H1 (cell line): ENCODE results near the gene SYNDIG1. TPM values are rescaled to one million over a fixed set of nuclear protein-coding genes. Genes with fewer than 3 reads are reported as not detected.

Source experiments
- CTCF ChIA-PET: fragments of 300-600 bp; sonication (Branson Sonifier 250); formaldehyde crosslinking; loops from one replicate; lab custom pipeline; 2021; ENCODE audit not compliant: partially characterized antibody; lab: Charles Lee
- POLR2A ChIA-PET: fragments of 300-600 bp; sonication (Branson Sonifier 250); formaldehyde crosslinking; loops from one replicate; lab custom pipeline; 2021; ENCODE audit warnings: inconsistent platforms; ENCODE audit not compliant: partially characterized antibody; lab: Charles Lee
- DNase-seq, 2 experiments: peaks; one replicate each; pipeline versions ENCODE4 v3.0.0 to v3.0.0-alpha.2; 2010 to 2022; ENCODE audit warnings: low spot score in 2 of 2, low read depth in 1 of 2, mixed read lengths in 1 of 2
- FAIRE-seq: peaks from 2 replicates; lab custom pipeline; 2011; peaks lifted over from hg19 to GRCh38; lab: Jason Lieb, UNC
- H2AFZ ChIP-seq: 2 replicates; pipeline ENCODE4 v1.8.1; 2012; ENCODE audit warnings: low read length, inconsistent platforms
- H2AK5ac ChIP-seq: 2 replicates; pipeline ENCODE4 v1.6.1; 2013; ENCODE audit warnings: low read depth, low read length
- H2BK120ac ChIP-seq: replicated peaks from 2 replicates; pipeline ENCODE3; 2013; ENCODE audit warnings: low read depth, low read length, inconsistent platforms
- H2BK12ac ChIP-seq: 2 replicates; pipeline ENCODE4 v1.6.1; 2013; ENCODE audit warnings: low read depth, low read length
- H2BK15ac ChIP-seq: 2 replicates; pipeline ENCODE4 v1.6.1; 2013; ENCODE audit warnings: low read length
- H2BK20ac ChIP-seq: 2 replicates; pipeline ENCODE4 v1.6.1; 2013; ENCODE audit warnings: low read length
- H2BK5ac ChIP-seq: 2 replicates; pipeline ENCODE4 v1.6.1; 2013; ENCODE audit warnings: low read depth, low read length
- H3K14ac ChIP-seq: 2 replicates; pipeline ENCODE4 v1.6.1; 2013; ENCODE audit warnings: inconsistent platforms; ENCODE audit not compliant: insufficient read length
- H3K18ac ChIP-seq: 2 replicates; pipeline ENCODE4 v1.6.1; 2013; ENCODE audit warnings: low read length; ENCODE audit errors: extremely low read depth
- H3K23ac ChIP-seq: 2 replicates; pipeline ENCODE4 v1.6.1; 2013; ENCODE audit warnings: inconsistent platforms; ENCODE audit not compliant: insufficient read length
- H3K23me2 ChIP-seq: 2 replicates; pipeline ENCODE4 v1.6.1; 2013; ENCODE audit warnings: low read depth, low read length
- H3K27ac ChIP-seq: 2 replicates; pipeline ENCODE4 v1.6.1; 2011; ENCODE audit warnings: low read depth, low read length, inconsistent platforms
- H3K27me3 ChIP-seq, 4 experiments: replicated peaks in 1 of 4; 1 replicate in 1 of 4; 2 replicates in 3 of 4; pipeline versions ENCODE4 v1.6.1 to v1.8.1; 2011 to 2013; ENCODE audit warnings: low read length in 3 of 4, mild to moderate bottlenecking in 3 of 4, inconsistent platforms in 2 of 4, mixed read lengths in 2 of 4, moderate library complexity in 1 of 4; ENCODE audit not compliant: control insufficient read depth in 3 of 4, insufficient read depth in 3 of 4; ENCODE audit errors: extremely low read depth in 1 of 4
- H3K36me3 ChIP-seq, 4 experiments: 2 replicates each; pipeline versions ENCODE4 v1.6.1 to v1.8.1; 2011 to 2013; ENCODE audit warnings: mild to moderate bottlenecking in 4 of 4, low read length in 3 of 4, moderate library complexity in 2 of 4, control low read depth in 1 of 4, inconsistent platforms in 1 of 4; ENCODE audit not compliant: insufficient read depth in 4 of 4, control insufficient read depth in 2 of 4
- H3K4ac ChIP-seq: replicated peaks from 2 replicates; pipeline ENCODE3; 2013; ENCODE audit warnings: low read length, low read depth, mixed read lengths, inconsistent platforms; ENCODE audit not compliant: insufficient read length
- H3K4me1 ChIP-seq, 4 experiments: replicated peaks in 1 of 4; 1 replicate in 1 of 4; 2 replicates in 3 of 4; pipeline versions ENCODE4 v1.6.1 to v1.8.1; 2011 to 2013; ENCODE audit warnings: low read length in 3 of 4, inconsistent platforms in 2 of 4, mixed read lengths in 1 of 4; ENCODE audit not compliant: insufficient read depth in 4 of 4, control insufficient read depth in 3 of 4
- H3K4me2 ChIP-seq, 2 experiments: 2 replicates each; pipeline versions ENCODE4 v1.6.1 to v1.8.1; 2011 to 2013; ENCODE audit warnings: low read depth in 2 of 2, low read length in 2 of 2, control low read depth in 1 of 2, inconsistent platforms in 1 of 2, mild to moderate bottlenecking in 1 of 2; ENCODE audit not compliant: insufficient read depth in 1 of 2
- H3K4me3 ChIP-seq, 4 experiments: fragments of 200-600, 300-600 bp in 1 of 4; sonication (generic), shearing (Covaris generic), sonication (Bioruptor Twin) in 1 of 4; 2 replicates each; pipeline versions ENCODE4 v1.5.1 to v1.8.1; 2011 to 2016; ENCODE audit warnings: low read length in 4 of 4, low read depth in 3 of 4, control low read depth in 2 of 4, inconsistent platforms in 2 of 4, mild to moderate bottlenecking in 2 of 4, mixed read lengths in 1 of 4, moderate library complexity in 1 of 4; ENCODE audit not compliant: insufficient read depth in 2 of 4; ENCODE audit errors: extremely low read depth in 1 of 4
- H3K56ac ChIP-seq: replicated peaks from 2 replicates; pipeline ENCODE3; 2013; ENCODE audit warnings: low read depth, mild to moderate bottlenecking, mixed read lengths, low read length, inconsistent platforms; ENCODE audit not compliant: insufficient read length
- H3K79me1 ChIP-seq: 2 replicates; pipeline ENCODE4 v1.6.1; 2013; ENCODE audit warnings: low read depth, low read length, control low read depth
- H3K79me2 ChIP-seq, 2 experiments: 2 replicates each; pipeline versions ENCODE4 v1.6.1 to v1.8.1; 2012 to 2013; ENCODE audit warnings: low read length in 2 of 2, mild to moderate bottlenecking in 2 of 2, inconsistent platforms in 1 of 2; ENCODE audit not compliant: insufficient read depth in 2 of 2, control insufficient read depth in 1 of 2
- H3K9ac ChIP-seq, 4 experiments: replicated peaks in 1 of 4; 1 replicate in 1 of 4; 2 replicates in 3 of 4; pipeline versions ENCODE4 v1.6.1 to v1.8.1; 2011 to 2013; ENCODE audit warnings: low read depth in 3 of 4, low read length in 3 of 4, control low read depth in 2 of 4, mild to moderate bottlenecking in 2 of 4, moderate library complexity in 2 of 4, inconsistent platforms in 1 of 4; ENCODE audit errors: extremely low read depth in 1 of 4
- H3K9me3 ChIP-seq, 2 experiments: 2 replicates each; pipeline versions ENCODE4 v1.6.1 to v1.8.1; 2012 to 2013; ENCODE audit warnings: mild to moderate bottlenecking in 2 of 2, moderate library complexity in 2 of 2, control low read depth in 1 of 2, inconsistent platforms in 1 of 2, low read depth in 1 of 2, low read length in 1 of 2, mixed read lengths in 1 of 2; ENCODE audit not compliant: insufficient read depth in 2 of 2
- H4K20me1 ChIP-seq, 2 experiments: replicated peaks in 1 of 2; 2 replicates each; pipeline versions ENCODE3 to v1.8.1; 2011 to 2013; ENCODE audit warnings: inconsistent platforms in 2 of 2, low read length in 2 of 2, mild to moderate bottlenecking in 1 of 2; ENCODE audit not compliant: insufficient read depth in 2 of 2, control insufficient read depth in 1 of 2
- H4K5ac ChIP-seq: 2 replicates; pipeline ENCODE4 v1.6.1; 2013; ENCODE audit warnings: low read length, low read depth, mixed read lengths, inconsistent platforms; ENCODE audit not compliant: insufficient read length
- H4K8ac ChIP-seq: 2 replicates; pipeline ENCODE4 v1.8.0; 2013; ENCODE audit warnings: mild to moderate bottlenecking, moderate library complexity, low read length, inconsistent platforms; ENCODE audit not compliant: insufficient read depth; ENCODE audit errors: extremely low read depth
- H4K91ac ChIP-seq: replicated peaks from 2 replicates; pipeline ENCODE3; 2013; ENCODE audit warnings: low read length, mixed read lengths, inconsistent platforms; ENCODE audit not compliant: insufficient read length
- CHD1 ChIP-seq: IDR thresholded peaks from 2 replicates; pipeline ENCODE4 v1.6.1; 2012; ENCODE audit warnings: low read depth, low read length, improper control_type of control experiment
- EGR1 ChIP-seq: IDR thresholded peaks from 2 replicates; pipeline ENCODE4 v1.6.1; 2011; ENCODE audit warnings: low read depth, low read length, borderline replicate concordance
- JUND ChIP-seq: IDR thresholded peaks from 2 replicates; pipeline ENCODE4 v1.6.1; 2011; ENCODE audit warnings: mild to moderate bottlenecking, improper control_type of control experiment, low read length
- KDM1A ChIP-seq: fragments of 200-600, 300-600 bp; sonication (generic); IDR thresholded peaks from 2 replicates; pipeline ENCODE4 v1.7.1; 2016; ENCODE audit warnings: mild to moderate bottlenecking, low read length, borderline replicate concordance
- KDM5A ChIP-seq: fragments of 200-600 bp; IDR thresholded peaks from 2 replicates; pipeline ENCODE4 v1.7.1; 2012; ENCODE audit warnings: mild to moderate bottlenecking, low read length, inconsistent platforms, mixed read lengths
- NRF1 ChIP-seq: IDR thresholded peaks from 2 replicates; pipeline ENCODE4 v1.6.1; 2011; ENCODE audit warnings: mild to moderate bottlenecking, low read depth, low read length, improper control_type of control experiment
- RXRA ChIP-seq: IDR thresholded peaks from 2 replicates; pipeline ENCODE4 v1.6.1; 2011; ENCODE audit warnings: low read depth, mild to moderate bottlenecking, low read length, moderate library complexity; ENCODE audit not compliant: insufficient read depth
- SP2 ChIP-seq: IDR thresholded peaks from 2 replicates; pipeline ENCODE4 v1.6.1; 2012; ENCODE audit warnings: mild to moderate bottlenecking, low read length, inconsistent platforms
- TBP ChIP-seq: IDR thresholded peaks from 2 replicates; pipeline ENCODE4 v1.6.1; 2011; ENCODE audit warnings: low read depth, low read length, improper control_type of control experiment
- TCF12 ChIP-seq: IDR thresholded peaks from 2 replicates; pipeline ENCODE4 v1.6.1; 2011; ENCODE audit warnings: low read depth, mild to moderate bottlenecking, low read length
- YY1 ChIP-seq: IDR thresholded peaks from 2 replicates; pipeline ENCODE4 v1.6.1; 2011; ENCODE audit warnings: low read depth, mild to moderate bottlenecking, low read length
- WGBS, 2 experiments: shearing (Covaris generic) in 1 of 2; methylation state at CpG; one replicate each; pipeline versions ENCODE4 v1.1.6 to v1.1.7; 2013 to 2015; ENCODE audit warnings: low lambda C conversion rate in 2 of 2, mixed read lengths in 2 of 2, inconsistent platforms in 1 of 2, low coverage in 1 of 2, missing lambda C conversion rate in 1 of 2; ENCODE audit not compliant: insufficient replicate concordance in 2 of 2, insufficient coverage in 1 of 2, insufficient read length in 1 of 2; ENCODE audit errors: extremely low coverage in 1 of 2, missing lambda C conversion rate in 1 of 2; 5-methylcytosine and 5-hydroxymethylcytosine counted together
- polyA plus RNA-seq, 7 experiments: library from polyadenylated mRNA; depleted of rRNA in 3 of 7; stranded (reverse) in 5 of 7; unstranded in 2 of 7; fragments of >200 nt in 5 of 7; fragments of 200-250 nt in 2 of 7; gene quantifications; 1 replicate in 5 of 7; 2 replicates in 1 of 7; 4 replicates in 1 of 7; pipeline versions ENCODE4 v1.2.1 to v1.2.3, GENCODE V29; 2011 to 2013; ENCODE audit warnings: missing spikeins in 2 of 7, mixed read lengths in 2 of 7
- total RNA-seq: library from RNA; stranded (reverse); fragmentation: NEBNext Ultra II Directional; extraction: Animal tissue kit (Norgen Biotek cat#: 25700); gene quantifications from 2 replicates; pipeline ENCODE4 v1.2.1, GENCODE V29; 2021
- TF ChIP-seq, protein P1 (sequence below), 3 experiments: IDR thresholded peaks; 1 replicate in 2 of 3; 2 replicates in 1 of 3; pipeline versions ENCODE4 v1.5.1 to v1.6.1; 2011; ENCODE audit warnings: low read length in 3 of 3, mild to moderate bottlenecking in 3 of 3, inconsistent platforms in 2 of 3, low read depth in 1 of 3, moderate library complexity in 1 of 3; ENCODE audit not compliant: insufficient read depth in 1 of 3; ENCODE audit errors: control extremely low read depth in 1 of 3
- TF ChIP-seq, protein P2 (sequence below): IDR thresholded peaks from 2 replicates; pipeline ENCODE4 v1.6.1; 2011; ENCODE audit warnings: low read depth, mild to moderate bottlenecking, low read length; ENCODE audit not compliant: insufficient read depth

SYNDIG1 gene
- total and polyA plus RNA-seq, 2 of the 8 experiments (the other 6 are each of a cell fraction or from before 2014, with no cell fraction given), result 6.5 to 7.8 TPM

GRCh38 chr20:24531202-24531601 lies 61.8 kb downstream of the SYNDIG1 start:
- H2BK5ac ChIP-seq, result no peak overlapping the region
- no peak overlapping the region for H3K56ac ChIP-seq
- no peak overlapping the region for H2BK15ac ChIP-seq
- no peaks in the 10 kb centered on the region for H3K23me2 ChIP-seq
- H3K9ac ChIP-seq, result no peak overlapping the region
- H4K8ac ChIP-seq, result no peak overlapping the region
- no peaks in the 10 kb centered on the region; a peak in 1 of 4 replicates for H3K9me3 ChIP-seq
- no peak overlapping the region for H3K27ac ChIP-seq
- no peak overlapping the region for H2AK5ac ChIP-seq
- no peak overlapping the region for H4K5ac ChIP-seq
- DNase-seq, result no peak
- 93 to 100% methylated on average over 1 to 4 of the region's 4 CpGs for WGBS, 2 experiments
- H2AFZ ChIP-seq, result no peak overlapping the region
- no peak overlapping the region for H3K4me2 ChIP-seq
- H3K27me3 ChIP-seq, result no peaks in the 10 kb centered on the region
- no peak overlapping the region for H2BK20ac ChIP-seq
- H3K79me2 ChIP-seq, result peaks cover 0 to 17% of the 10 kb centered on the region in 2 experiments; a peak in 3 of 4 replicates
- peaks cover 4% of the 10 kb centered on the region; the same call in 1 of the 2 replicates for H3K79me1 ChIP-seq
- no peak overlapping the region for H4K91ac ChIP-seq
- H3K4me3 ChIP-seq, result no peak overlapping the region
- H2BK120ac ChIP-seq, result no peak overlapping the region
- CTCF ChIA-PET, result no interaction called here
- FAIRE-seq, result no peak
- no peak overlapping the region for H3K23ac ChIP-seq
- no peaks in the 10 kb centered on the region; a peak in 3 of 7 replicates for H3K4me1 ChIP-seq
- H3K18ac ChIP-seq, result no peak overlapping the region
- no peak overlapping the region for H3K4ac ChIP-seq
- H3K14ac ChIP-seq, result no peak overlapping the region
- peaks cover 0 to 3% of the 10 kb centered on the region in 2 experiments for H4K20me1 ChIP-seq
- POLR2A ChIA-PET, result no interaction called here
- H3K36me3 ChIP-seq, result no peaks in the 10 kb centered on the region
- H2BK12ac ChIP-seq, result no peak overlapping the region
- TF ChIP-seq, protein P1, sequence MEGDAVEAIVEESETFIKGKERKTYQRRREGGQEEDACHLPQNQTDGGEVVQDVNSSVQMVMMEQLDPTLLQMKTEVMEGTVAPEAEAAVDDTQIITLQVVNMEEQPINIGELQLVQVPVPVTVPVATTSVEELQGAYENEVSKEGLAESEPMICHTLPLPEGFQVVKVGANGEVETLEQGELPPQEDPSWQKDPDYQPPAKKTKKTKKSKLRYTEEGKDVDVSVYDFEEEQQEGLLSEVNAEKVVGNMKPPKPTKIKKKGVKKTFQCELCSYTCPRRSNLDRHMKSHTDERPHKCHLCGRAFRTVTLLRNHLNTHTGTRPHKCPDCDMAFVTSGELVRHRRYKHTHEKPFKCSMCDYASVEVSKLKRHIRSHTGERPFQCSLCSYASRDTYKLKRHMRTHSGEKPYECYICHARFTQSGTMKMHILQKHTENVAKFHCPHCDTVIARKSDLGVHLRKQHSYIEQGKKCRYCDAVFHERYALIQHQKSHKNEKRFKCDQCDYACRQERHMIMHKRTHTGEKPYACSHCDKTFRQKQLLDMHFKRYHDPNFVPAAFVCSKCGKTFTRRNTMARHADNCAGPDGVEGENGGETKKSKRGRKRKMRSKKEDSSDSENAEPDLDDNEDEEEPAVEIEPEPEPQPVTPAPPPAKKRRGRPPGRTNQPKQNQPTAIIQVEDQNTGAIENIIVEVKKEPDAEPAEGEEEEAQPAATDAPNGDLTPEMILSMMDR (IDR thresholded peaks at IDR 0.05; ENCODE audit: control extremely low read depth in 1 of 3, insufficient read depth in 1 of 3, low read depth in 1 of 3, low read length in 3 of 3), result no peak
- no peak for TF ChIP-seq YY1
- TF ChIP-seq EGR1, result no peak
- TF ChIP-seq TCF12, result no peak
- no peak for TF ChIP-seq NRF1
- no peak for TF ChIP-seq CHD1
- TF ChIP-seq KDM5A, result no peak
- no peak for TF ChIP-seq KDM1A
- TF ChIP-seq RXRA, result no peak
- TF ChIP-seq JUND, result no peak
- no peak for TF ChIP-seq TBP
- TF ChIP-seq SP2, result no peak
- TF ChIP-seq, protein P2, sequence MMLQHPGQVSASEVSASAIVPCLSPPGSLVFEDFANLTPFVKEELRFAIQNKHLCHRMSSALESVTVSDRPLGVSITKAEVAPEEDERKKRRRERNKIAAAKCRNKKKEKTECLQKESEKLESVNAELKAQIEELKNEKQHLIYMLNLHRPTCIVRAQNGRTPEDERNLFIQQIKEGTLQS, result no peak
